SH-SY5Y (cell line): ENCODE data around the gene KPNA2.

Experiments used
- GATA2 ChIP-seq: IDR thresholded peaks from 2 replicates; pipeline ENCODE4 v1.6.1; 2011; ENCODE audit warnings: mild to moderate bottlenecking, low read depth, low read length
- GATA3 ChIP-seq: IDR thresholded peaks from 2 replicates; pipeline ENCODE4 v1.6.1; 2011; ENCODE audit warnings: low read depth, mild to moderate bottlenecking, low read length, moderate library complexity

DNA sequence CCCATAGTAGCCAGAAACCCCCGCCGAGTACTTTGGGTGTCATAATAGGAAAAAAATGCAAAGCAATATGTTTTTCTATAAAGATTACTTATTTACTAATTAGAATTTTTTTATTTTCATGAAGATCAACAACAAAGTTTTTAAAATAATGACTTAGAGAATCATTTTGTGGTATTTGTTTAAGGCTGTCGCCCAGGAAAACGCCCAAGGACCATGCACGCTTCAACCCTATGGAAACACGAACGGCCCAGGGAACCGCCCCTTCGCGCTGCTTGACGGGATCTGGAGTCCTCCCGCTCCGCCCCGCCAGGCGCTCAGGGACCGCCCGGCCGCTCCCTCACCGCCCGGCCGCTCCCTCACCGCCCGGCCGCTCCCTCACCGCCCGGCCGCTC lies 408 bp upstream of the KPNA2 start:
- TF ChIP-seq GATA2 (no peak), GATA3 (no peak)
